A673 (cell line): ENCODE measurements around the gene ASTL. TPM values are rescaled to one million over a fixed set of nuclear protein-coding genes. Genes with fewer than 3 reads are reported as not detected.

Experiments used
- BruUV-seq: library from RNA; stranded (reverse); fragments of 400-500 nt; replicated peaks from 2 replicates; lab custom pipeline; 2021; lab: Mats Ljungman, UMichigan
- CTCF ChIA-PET: fragments of 300-600 bp; sonication (Branson Sonifier 250); formaldehyde crosslinking; loops from one replicate; lab custom pipeline; 2022; ENCODE audit warnings: antibody characterized with exemption; lab: Charles Lee
- POLR2A ChIA-PET: fragments of 300-600 bp; sonication (Branson Sonifier 250); formaldehyde crosslinking; loops from one replicate; lab custom pipeline; 2022; ENCODE audit warnings: antibody characterized with exemption; ENCODE audit not compliant: low non-redundant PET; lab: Charles Lee
- DNase-seq: peaks from one replicate; pipeline ENCODE4 v3.0.0-alpha.2; 2015; ENCODE audit warnings: low spot score
- H3K27ac ChIP-seq: fragments of 200-600 bp; sonication (generic); 2 replicates; pipeline ENCODE4 v1.5.1; 2016; ENCODE audit warnings: mixed run types, low read depth, mild to moderate bottlenecking, mixed read lengths, antibody characterized with exemption, low read length; ENCODE audit not compliant: poor library complexity, severe bottlenecking
- H3K27me3 ChIP-seq: fragments of 200-600 bp; sonication (generic); replicated peaks from 2 replicates; pipeline ENCODE4 v1.6.1; 2017; ENCODE audit warnings: mixed run types, low read depth, mild to moderate bottlenecking, mixed read lengths, antibody characterized with exemption, low read length; ENCODE audit not compliant: insufficient read depth, poor library complexity
- H3K36me3 ChIP-seq: fragments of 200-600 bp; sonication (generic); 2 replicates; pipeline ENCODE4 v1.6.1; 2016; ENCODE audit warnings: mixed run types, mild to moderate bottlenecking, mixed read lengths, antibody characterized with exemption, low read length; ENCODE audit not compliant: insufficient read depth, poor library complexity, severe bottlenecking
- H3K4me1 ChIP-seq: fragments of 200-600 bp; sonication (generic); 2 replicates; pipeline ENCODE4 v1.6.1; 2017; ENCODE audit warnings: mixed run types, mild to moderate bottlenecking, mixed read lengths, antibody characterized with exemption, low read length; ENCODE audit not compliant: insufficient read depth, poor library complexity, severe bottlenecking
- H3K4me3 ChIP-seq: fragments of 200-600 bp; sonication (generic); 2 replicates; pipeline ENCODE4 v1.5.1; 2016; ENCODE audit warnings: low read depth, mixed run types, mild to moderate bottlenecking, mixed read lengths, low read length; ENCODE audit not compliant: poor library complexity, severe bottlenecking
- H3K9me3 ChIP-seq: fragments of 200-600 bp; sonication (generic); 2 replicates; pipeline ENCODE4 v1.6.1; 2016; ENCODE audit warnings: mixed run types, low read depth, mild to moderate bottlenecking, mixed read lengths, antibody characterized with exemption, low read length; ENCODE audit not compliant: poor library complexity, severe bottlenecking
- EZH2 ChIP-seq: fragments of 200-600 bp; sonication (generic); IDR thresholded peaks from 2 replicates; pipeline ENCODE4 v1.6.1; 2017; ENCODE audit warnings: borderline replicate concordance, low read depth, mild to moderate bottlenecking, mixed read lengths, antibody characterized with exemption, low read length; ENCODE audit not compliant: poor library complexity, severe bottlenecking
- intact Hi-C: fragments of 100-400 bp; cut with micrococcal nuclease; formaldehyde crosslinking; loops from one replicate; pipeline ENCODE4 v1.10.0; 2022; ENCODE audit not compliant: unreplicated experiment
- total RNA-seq: library from RNA; stranded (reverse); gene quantifications from 2 replicates; pipeline ENCODE4 v1.2.3, GENCODE V29; 2021
- TF ChIP-seq, protein P1 (sequence below): fragments of 300-800, 200-600 bp; sonication (generic); conservative IDR thresholded peaks from 2 replicates; pipeline ENCODE4 v1.5.1; 2017; ENCODE audit warnings: low read depth, mild to moderate bottlenecking, antibody characterized with exemption, low read length, moderate library complexity, mixed read lengths

Gene ASTL
- total RNA-seq, 1 experiment from 2014 or later: not detected

DNA sequence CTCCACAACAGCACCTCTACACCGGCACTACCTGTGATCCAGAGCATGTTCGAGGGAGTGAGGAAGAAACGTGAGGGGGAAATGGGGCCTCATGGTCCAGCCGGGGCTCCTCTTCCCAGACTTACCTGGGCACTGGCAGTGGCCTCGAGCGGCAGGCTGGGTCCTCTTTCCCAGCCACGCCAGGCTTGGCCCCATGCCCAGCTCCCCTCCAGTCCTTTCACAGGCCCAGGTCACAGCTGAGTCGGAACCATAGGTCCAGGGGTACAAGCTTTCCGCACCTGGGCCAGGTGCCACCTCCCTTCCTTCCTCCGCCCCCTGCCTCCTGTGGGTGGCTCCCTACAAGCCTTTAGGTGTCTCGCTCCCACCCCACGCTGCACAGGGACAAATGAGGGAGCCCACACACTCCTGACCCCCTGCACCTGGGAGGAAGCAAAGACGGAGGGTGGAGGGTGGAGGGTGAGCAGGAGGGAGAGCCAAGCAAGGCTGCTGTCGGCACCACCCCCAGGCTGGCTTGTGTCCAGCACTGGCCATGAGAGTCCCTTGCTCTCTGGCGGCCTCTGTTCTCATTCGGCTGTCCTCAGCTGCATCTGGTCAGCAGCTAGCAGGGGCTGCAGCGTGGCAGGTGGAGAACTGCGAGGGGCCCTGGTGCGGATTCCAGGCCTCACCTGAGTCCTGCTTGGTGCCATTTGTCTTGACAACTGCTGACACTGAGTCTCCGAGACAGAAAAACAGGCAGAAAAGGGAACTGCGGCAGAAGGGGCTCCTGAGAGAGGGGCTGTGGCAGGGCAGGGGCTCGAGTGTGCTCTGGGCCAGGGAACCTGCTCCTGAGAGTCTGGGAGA lies 48.7 kb downstream of the ASTL start:
- no peak for DNase-seq
- Histone ChIP-seq H3K4me3 (no peak overlapping the region), H3K4me1 (no peaks in the 10 kb centered on the region), H3K9me3 (no peaks in the 10 kb centered on the region), H3K27me3 (no peaks in the 10 kb centered on the region), H3K36me3 (no peaks in the 10 kb centered on the region), H3K27ac (no peak overlapping the region)
- intact Hi-C loops: no loop called here
- no TSS peak for BruUV-seq
- no peak for TF ChIP-seq EZH2
- TF ChIP-seq, protein P1, sequence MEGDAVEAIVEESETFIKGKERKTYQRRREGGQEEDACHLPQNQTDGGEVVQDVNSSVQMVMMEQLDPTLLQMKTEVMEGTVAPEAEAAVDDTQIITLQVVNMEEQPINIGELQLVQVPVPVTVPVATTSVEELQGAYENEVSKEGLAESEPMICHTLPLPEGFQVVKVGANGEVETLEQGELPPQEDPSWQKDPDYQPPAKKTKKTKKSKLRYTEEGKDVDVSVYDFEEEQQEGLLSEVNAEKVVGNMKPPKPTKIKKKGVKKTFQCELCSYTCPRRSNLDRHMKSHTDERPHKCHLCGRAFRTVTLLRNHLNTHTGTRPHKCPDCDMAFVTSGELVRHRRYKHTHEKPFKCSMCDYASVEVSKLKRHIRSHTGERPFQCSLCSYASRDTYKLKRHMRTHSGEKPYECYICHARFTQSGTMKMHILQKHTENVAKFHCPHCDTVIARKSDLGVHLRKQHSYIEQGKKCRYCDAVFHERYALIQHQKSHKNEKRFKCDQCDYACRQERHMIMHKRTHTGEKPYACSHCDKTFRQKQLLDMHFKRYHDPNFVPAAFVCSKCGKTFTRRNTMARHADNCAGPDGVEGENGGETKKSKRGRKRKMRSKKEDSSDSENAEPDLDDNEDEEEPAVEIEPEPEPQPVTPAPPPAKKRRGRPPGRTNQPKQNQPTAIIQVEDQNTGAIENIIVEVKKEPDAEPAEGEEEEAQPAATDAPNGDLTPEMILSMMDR: no peak
- POLR2A ChIA-PET: no interaction called here
- CTCF ChIA-PET: no interaction called here

DNA sequence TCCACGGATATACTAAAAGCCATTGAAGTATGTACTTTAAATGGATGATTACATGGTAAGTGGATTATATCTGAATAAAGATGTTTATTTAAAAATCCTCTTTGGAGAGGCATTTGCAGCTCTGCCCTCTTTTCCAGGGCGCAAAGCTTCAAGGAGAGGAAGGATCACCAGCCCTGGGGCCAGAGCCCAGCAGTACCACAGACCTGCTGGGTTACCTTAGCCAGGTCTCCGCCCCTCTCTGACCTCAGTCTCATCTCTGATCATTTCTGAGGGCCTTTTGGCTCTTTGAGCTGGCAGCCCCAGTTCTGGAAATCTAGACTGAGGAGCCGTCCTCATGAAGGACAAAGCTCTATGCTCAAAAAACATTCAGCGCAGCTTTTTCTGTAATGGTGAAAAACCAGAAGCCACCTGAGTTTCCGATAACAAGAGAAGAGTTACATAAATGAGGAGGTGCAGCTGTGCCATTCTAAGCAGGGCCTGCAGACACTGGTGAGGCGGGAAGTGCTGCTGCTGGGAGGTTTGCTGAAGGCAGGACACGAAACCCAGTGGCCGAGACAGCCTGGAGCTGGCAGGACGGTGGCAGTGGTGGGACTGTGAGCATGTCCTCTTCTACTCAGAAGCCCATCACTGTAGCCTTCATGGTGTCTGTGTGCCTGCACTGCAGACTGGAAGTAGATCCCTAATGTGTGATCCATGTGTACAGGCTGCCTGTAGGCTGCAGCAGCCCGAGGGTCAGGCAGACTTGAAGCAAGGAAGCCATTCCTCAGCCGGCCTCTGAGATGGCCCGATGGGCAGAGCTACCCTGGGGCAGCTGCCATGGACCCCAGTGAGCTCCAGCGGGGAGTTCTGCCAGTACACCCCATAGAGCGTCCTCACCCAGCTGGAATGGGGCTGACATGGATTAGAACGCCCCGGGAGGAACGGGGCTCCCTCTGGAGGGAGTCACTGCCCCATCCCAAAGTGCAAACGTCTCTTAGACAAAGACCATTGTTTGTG lies 49.7 kb downstream of the ASTL start:
- DNase-seq: no peak
- Histone ChIP-seq H3K36me3 (no peaks in the 10 kb centered on the region), H3K4me1 (no peaks in the 10 kb centered on the region), H3K27ac (no peak overlapping the region), H3K4me3 (no peak overlapping the region), H3K27me3 (no peaks in the 10 kb centered on the region), H3K9me3 (no peaks in the 10 kb centered on the region)
- no peak for TF ChIP-seq EZH2
- TF ChIP-seq, protein P1: no peak
- CTCF ChIA-PET: interaction anchor here (0.6 kb wide), 1 partner anchor 64 kb away, joined by 14 read pairs; no protein-coding TSS in a partner anchor
- BruUV-seq: no TSS peak
- POLR2A ChIA-PET: no interaction called here
- intact Hi-C loops: no loop called here

DNA sequence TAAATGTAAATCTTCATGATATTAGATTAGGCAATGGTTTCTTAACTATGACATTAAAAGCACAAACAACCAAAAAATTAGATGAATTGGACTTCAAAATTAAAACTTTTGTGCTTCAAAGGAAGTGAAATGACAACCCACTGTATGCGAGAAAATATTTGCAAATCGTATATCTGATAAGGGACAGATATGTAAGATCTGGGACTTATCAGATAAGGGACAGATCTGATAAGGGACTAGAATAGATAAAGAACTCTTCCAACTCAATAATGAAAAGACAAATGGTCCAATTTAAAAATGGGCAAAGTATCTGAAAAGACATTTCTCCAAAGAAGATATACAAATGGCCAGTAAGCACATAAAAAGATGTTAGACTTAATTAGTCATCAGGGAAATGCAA lies 51.2 kb downstream of the ASTL start:
- Histone ChIP-seq H3K27ac (no peak overlapping the region), H3K36me3 (no peaks in the 10 kb centered on the region), H3K4me3 (no peak overlapping the region), H3K4me1 (no peaks in the 10 kb centered on the region), H3K9me3 (no peaks in the 10 kb centered on the region), H3K27me3 (no peaks in the 10 kb centered on the region)
- no peak for DNase-seq
- intact Hi-C loops: no loop called here
- ChIA-PET CTCF (no interaction called here), POLR2A (no interaction called here)
- BruUV-seq: no TSS peak
- TF ChIP-seq, protein P1: no peak
- TF ChIP-seq EZH2: no peak
